Transverse colon (tissue), 4 donors: ENCODE measurements around the gene CCNE1. TPM values are rescaled to one million over a fixed set of nuclear protein-coding genes. Genes with fewer than 3 reads are reported as not detected.
"Not testable (repeated sequence)": the region's sequence is repeated elsewhere in the genome, so short reads cannot be mapped to it uniquely, and the experiment has no call there.

ENCODE experiments used
- DNase-seq: peaks from one replicate; pipeline ENCODE4 v3.0.0-alpha.2; 2019
- H3K27ac ChIP-seq, 4 donors: fragments of 200-600 bp; sonication (generic); 2 replicates each; pipeline ENCODE4 v1.5.1; 2016 to 2018; ENCODE audit warnings: inconsistent platforms in 4 of 4
- H3K27me3 ChIP-seq: fragments of 200-600 bp; sonication (generic); 2 replicates; pipeline ENCODE4 v1.5.1; 2017; ENCODE audit warnings: inconsistent platforms
- H3K36me3 ChIP-seq, 4 donors: fragments of 200-600 bp; sonication (generic); 2 replicates each; pipeline ENCODE4 v1.5.1; 2017 to 2019; ENCODE audit warnings: inconsistent platforms in 4 of 4
- H3K4me1 ChIP-seq, 4 donors: fragments of 200-600 bp; sonication (generic); 2 replicates each; pipeline ENCODE4 v1.5.1; 2017 to 2020; ENCODE audit warnings: inconsistent platforms in 4 of 4
- H3K4me3 ChIP-seq, 4 donors: fragments of 200-600 bp; sonication (generic); 1 replicate in 1 of 4; 2 replicates in 3 of 4; pipeline versions ENCODE4 v1.5.1 to v1.6.1; 2017 to 2019; ENCODE audit warnings: inconsistent platforms in 4 of 4
- H3K9me3 ChIP-seq, 2 donors: fragments of 200-600 bp; sonication (generic); 2 replicates each; pipeline ENCODE4 v1.5.1; 2017 to 2019; ENCODE audit warnings: inconsistent platforms in 2 of 2
- CTCF ChIP-seq, 5 experiments: fragments of 200-600 bp in 3 of 5; fragments of 450-650 bp in 2 of 5; sonication (generic) in 3 of 5; IDR thresholded peaks; 1 replicate in 2 of 5; 2 replicates in 3 of 5; pipeline ENCODE4 v1.5.1; 2016 to 2017; ENCODE audit warnings: antibody characterized with exemption in 5 of 5, inconsistent platforms in 3 of 5, mild to moderate bottlenecking in 2 of 5, moderate library complexity in 1 of 5
- EP300 ChIP-seq: sonication (generic); formaldehyde crosslinking; IDR thresholded peaks from one replicate; pipeline ENCODE4 v1.6.1; 2017; ENCODE audit warnings: antibody characterized with exemption, low read depth
- POLR2A ChIP-seq: fragments of 450-650 bp; IDR thresholded peaks from one replicate; pipeline ENCODE4 v1.6.1; 2016; ENCODE audit warnings: antibody characterized with exemption, mild to moderate bottlenecking, moderate library complexity
- POLR2AphosphoS5 ChIP-seq, 3 donors: sonication (generic); formaldehyde crosslinking; IDR thresholded peaks; one replicate each; pipeline ENCODE4 v1.6.1; 2016; ENCODE audit warnings: antibody characterized with exemption in 3 of 3
- WGBS, 2 donors: methylation state at CpG; one replicate each; pipeline ENCODE4 v1.1.5; 2018; ENCODE audit warnings: low coverage in 1 of 2; 5-methylcytosine and 5-hydroxymethylcytosine counted together
- in situ Hi-C, 4 donors: fragments of 200-750 bp; cut with MboI; loops; one replicate each; pipeline versions ENCODE4 v1.15.0 to v1.15.1; 2017; ENCODE audit warnings: low sequenced_read_pairs in 3 of 4, low pct_ligation_motif_present in 1 of 4, low pct_unique_long_range_greater_than_20kb in 1 of 4
- intact Hi-C: fragments of 100-400 bp; cut with DNase I; formaldehyde crosslinking; loops from one replicate; pipeline ENCODE4 v1.15.1; 2023; ENCODE audit warnings: low total_unique reads
- total RNA-seq, 4 donors: library from RNA; depleted of rRNA; stranded (reverse); fragments of >200 nt; gene quantifications; one replicate each; pipeline ENCODE4 v1.1.0, GENCODE V29; 2016

The CCNE1 gene
- total RNA-seq, 4 donors from 2014 or later: 1.7 to 30.3 (median 5.8) TPM

DNA sequence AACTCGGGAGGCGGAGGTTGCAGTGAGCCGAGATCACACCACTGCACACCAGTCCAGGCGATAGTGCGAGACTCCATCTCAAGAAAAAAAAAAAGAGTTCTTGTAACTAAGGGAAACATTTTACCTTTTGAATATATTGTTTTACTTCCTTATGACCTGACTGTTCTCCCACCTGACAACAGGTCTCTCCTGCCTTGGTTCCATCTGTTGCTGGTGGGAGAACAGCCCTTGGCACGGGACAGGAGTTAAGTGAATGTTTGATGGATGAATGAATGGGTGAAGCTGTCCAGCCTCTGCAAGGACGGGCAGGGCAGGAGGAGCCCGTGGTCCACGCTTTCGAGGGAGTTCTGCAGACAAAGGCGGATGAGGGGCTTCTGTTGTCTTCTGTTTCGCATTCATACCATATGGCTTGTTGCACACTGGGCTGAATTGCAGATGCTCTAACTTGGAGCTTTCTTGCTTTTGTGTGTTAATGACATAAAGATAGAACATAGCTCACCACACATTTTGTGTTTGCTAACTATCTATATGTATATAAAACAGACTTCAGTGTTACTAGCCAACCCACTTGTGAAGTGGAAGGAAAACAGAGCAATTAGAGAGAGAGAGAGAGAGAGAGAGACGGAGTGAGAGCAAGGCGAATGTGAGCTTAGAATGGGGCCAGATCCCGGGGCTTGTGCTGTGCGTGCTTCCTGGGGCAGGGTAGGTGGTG, 16.2 kb upstream of the CCNE1 start:
- Histone ChIP-seq H3K36me3 (no peaks in the 10 kb centered on the region), H3K9me3 (no peaks in the 10 kb centered on the region), H3K27ac (no peak overlapping the region), H3K27me3 (no peaks in the 10 kb centered on the region), H3K4me1 (no peaks in the 10 kb centered on the region), H3K4me3 (no peak overlapping the region)
- 79 to 84% methylated on average over 10 to 16 of the region's 16 CpGs for WGBS, 2 donors
- no peak for TF ChIP-seq POLR2A
- no peak for TF ChIP-seq CTCF (IDR thresholded peaks at IDR 0.05)
- TF ChIP-seq EP300: no peak
- TF ChIP-seq POLR2AphosphoS5 (IDR thresholded peaks at IDR 0.05): no peak
- in situ Hi-C loops: no loop called here
- no peak for DNase-seq
- intact Hi-C loops: no loop called here

- Histone ChIP-seq H3K36me3 (no peaks in the 10 kb centered on the region), H3K27me3 (no peaks in the 10 kb centered on the region), H3K9me3 (no peaks in the 10 kb centered on the region), H3K4me3 (no peak overlapping the region), H3K4me1 (no peaks in the 10 kb centered on the region), H3K27ac (no peak overlapping the region)
- WGBS, 2 donors: 62 to 71% methylated on average over 1 to 9 of the region's 9 CpGs
- in situ Hi-C loops: no loop called here
- TF ChIP-seq EP300 (no peak), CTCF (IDR thresholded peaks at IDR 0.05) (no peak), POLR2AphosphoS5 (IDR thresholded peaks at IDR 0.05) (no peak), POLR2A (no peak)
- no peak for DNase-seq
- intact Hi-C loops: no loop called here
Observed at GRCh38 chr19:29796173-29796573, 15.6 kb upstream of the CCNE1 start.

- TF ChIP-seq CTCF (IDR thresholded peaks at IDR 0.05): no peak
- TF ChIP-seq POLR2AphosphoS5 (IDR thresholded peaks at IDR 0.05): no peak
- TF ChIP-seq EP300: no peak
- TF ChIP-seq POLR2A: no peak
- no peaks in the 10 kb centered on the region for H3K9me3 ChIP-seq
- H3K27ac ChIP-seq: no peak overlapping the region
- H3K27me3 ChIP-seq: no peaks in the 10 kb centered on the region
- in situ Hi-C loops: no loop called here
- H3K4me1 ChIP-seq: no peaks in the 10 kb centered on the region
- intact Hi-C loops: no loop called here
- H3K36me3 ChIP-seq: no peaks in the 10 kb centered on the region
- DNase-seq: no peak
- no peak overlapping the region for H3K4me3 ChIP-seq
- WGBS, 2 donors: 74 to 85% methylated on average over 6 to 9 of the region's 9 CpGs
Observed at GRCh38 chr19:29798774-29799497, 12.9 kb upstream of the CCNE1 start.

- Histone ChIP-seq H3K27me3 (no peaks in the 10 kb centered on the region), H3K4me3 (no peak overlapping the region), H3K36me3 (no peaks in the 10 kb centered on the region), H3K9me3 (no peaks in the 10 kb centered on the region), H3K27ac (no peak overlapping the region), H3K4me1 (no peaks in the 10 kb centered on the region)
- WGBS, 2 donors: 57 to 62% methylated on average over 4 to 12 of the region's 12 CpGs
- intact Hi-C loops (no loop called here), in situ Hi-C loops (no loop called here)
- DNase-seq: no peak
- TF ChIP-seq CTCF (IDR thresholded peaks at IDR 0.05) (no peak), POLR2AphosphoS5 (IDR thresholded peaks at IDR 0.05) (no peak), POLR2A (no peak), EP300 (no peak)
Observed at GRCh38 chr19:29800100-29800825, 11.5 kb upstream of the CCNE1 start.

DNA sequence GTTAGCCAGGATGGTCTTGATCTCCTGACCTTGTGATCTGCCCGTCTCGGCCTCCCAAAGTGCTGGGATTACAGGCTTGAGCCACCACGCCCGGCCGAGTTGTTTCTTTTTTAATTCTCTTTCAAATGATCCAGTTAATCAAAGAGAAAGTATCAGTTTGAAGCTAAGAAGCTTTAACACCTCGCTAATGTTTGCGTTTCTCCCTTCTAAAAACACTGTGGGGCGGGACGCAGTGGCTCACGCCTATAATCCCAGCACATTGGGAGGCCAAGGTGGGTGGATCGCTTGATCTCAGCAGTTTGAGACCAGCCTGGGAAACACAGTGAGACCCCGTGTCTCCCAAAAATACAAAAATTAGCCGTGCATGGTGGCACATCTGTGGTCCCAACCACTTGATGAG, 7.8 kb upstream of the CCNE1 start:
- in situ Hi-C loops, H3K4me3 ChIP-seq, DNase-seq, H3K4me1 ChIP-seq, H3K27ac ChIP-seq, intact Hi-C loops, H3K36me3 ChIP-seq, H3K27me3 ChIP-seq, H3K9me3 ChIP-seq: not testable (repeated sequence)
- WGBS, 2 donors: 89 to 95% methylated on average over 7 to 13 of the region's 13 CpGs
